SK-N-SH treated with all-trans-retinoic acid at 6 μM for 48 hours (cell line): Measurements from ENCODE around the gene WWC1.

Source experiments
- ARNTL ChIP-seq: fragments of 450-650 bp; formaldehyde crosslinking; IDR thresholded peaks from 2 replicates; pipeline ENCODE4 v1.5.0; 2020; ENCODE audit warnings: low read depth, mild to moderate bottlenecking, moderate library complexity, borderline replicate concordance
- BACH2 ChIP-seq: fragments of 250-450 bp; sonication (Bioruptor Pico); IDR thresholded peaks from 2 replicates; pipeline ENCODE4 v1.9.0; 2021; ENCODE audit warnings: mild to moderate bottlenecking, borderline replicate concordance
- CSDC2 ChIP-seq: fragments of 250-450 bp; sonication (Bioruptor Pico); IDR thresholded peaks from 2 replicates; pipeline ENCODE4 v1.5.0; 2020; ENCODE audit warnings: mild to moderate bottlenecking, moderate library complexity
- ESRRG ChIP-seq: fragments of 250-450 bp; sonication (Bioruptor Pico); IDR thresholded peaks from 2 replicates; pipeline ENCODE4 v1.6.1; 2021; ENCODE audit warnings: mild to moderate bottlenecking
- GLIS3 ChIP-seq: fragments of 250-450 bp; sonication (Bioruptor Pico); IDR thresholded peaks from 2 replicates; pipeline ENCODE4 v1.5.0; 2020; ENCODE audit warnings: mild to moderate bottlenecking, moderate library complexity
- PATZ1 ChIP-seq: fragments of 250-450 bp; sonication (Bioruptor Pico); IDR thresholded peaks from 2 replicates; pipeline ENCODE4 v1.8.0; 2020; ENCODE audit warnings: mild to moderate bottlenecking, moderate library complexity, borderline replicate concordance
- PPARA ChIP-seq: fragments of 250-450 bp; sonication (Bioruptor Pico); IDR thresholded peaks from 2 replicates; pipeline ENCODE4 v1.5.0; 2020; ENCODE audit warnings: mild to moderate bottlenecking, borderline replicate concordance
- RARB ChIP-seq: fragments of 250-450 bp; sonication (Bioruptor Pico); IDR thresholded peaks from 2 replicates; pipeline ENCODE4 v1.8.0; 2021; ENCODE audit warnings: mild to moderate bottlenecking, moderate library complexity
- SNAI2 ChIP-seq: fragments of 250-450 bp; sonication (Bioruptor Pico); IDR thresholded peaks from 2 replicates; pipeline ENCODE4 v1.5.0; 2020; ENCODE audit warnings: mild to moderate bottlenecking, moderate library complexity
- TOX ChIP-seq: fragments of 250-450 bp; sonication (Bioruptor Pico); IDR thresholded peaks from 2 replicates; pipeline ENCODE4 v1.8.0; 2021; ENCODE audit warnings: mild to moderate bottlenecking, moderate library complexity, borderline replicate concordance
- TSHZ2 ChIP-seq: fragments of 250-450 bp; sonication (Bioruptor Pico); IDR thresholded peaks from 2 replicates; pipeline ENCODE4 v1.5.0; 2020; ENCODE audit warnings: mild to moderate bottlenecking, moderate library complexity
- ZFP30 ChIP-seq: fragments of 450-650 bp; formaldehyde crosslinking; IDR thresholded peaks from 2 replicates; pipeline ENCODE4 v1.5.0; 2022; ENCODE audit warnings: mild to moderate bottlenecking, moderate library complexity
- ZNF70 ChIP-seq: fragments of 450-650 bp; formaldehyde crosslinking; IDR thresholded peaks from 2 replicates; pipeline ENCODE4 v1.5.0; 2020; ENCODE audit warnings: mild to moderate bottlenecking, moderate library complexity

- TF ChIP-seq PPARA (CRISPR knock-in tag) (no peak), ZNF70 (CRISPR knock-in tag) (no peak), ESRRG (CRISPR knock-in tag) (no peak), GLIS3 (no peak), PATZ1 (CRISPR knock-in tag) (no peak), SNAI2 (CRISPR knock-in tag) (no peak), ZFP30 (CRISPR knock-in tag) (no peak), TOX (CRISPR knock-in tag) (no peak), CSDC2 (CRISPR knock-in tag) (no peak), RARB (CRISPR knock-in tag) (no peak), TSHZ2 (CRISPR knock-in tag) (no peak), BACH2 (CRISPR knock-in tag) (no peak), ARNTL (CRISPR knock-in tag) (no peak)
Measured at GRCh38 chr5:168463081-168463480, 171.6 kb downstream of the WWC1 start.
